Naive B cell (primary cell): ENCODE measurements around the gene AP3M1. TPM values are rescaled to one million over a fixed set of nuclear protein-coding genes. Genes with fewer than 3 reads are reported as not detected.

Experiments
- ATAC-seq, 2 donors: fragments of 150-1000 bp; cut with Tn5 transposase; 2 replicates each; pipeline ENCODE4 v1.10.0; 2021; ENCODE audit warnings: low read depth in 2 of 2, mild to moderate bottlenecking in 2 of 2, moderate library complexity in 2 of 2
- DNase-seq: peaks from one replicate; pipeline ENCODE4 v3.0.0; 2022
- H3K27ac Mint-ChIP-seq, 6 donors: one replicate each; pipeline ENCODE4 v1.8.0; 2020 to 2022; ENCODE audit warnings: mild to moderate bottlenecking in 6 of 6, mixed read lengths in 6 of 6, moderate library complexity in 5 of 6, inconsistent platforms in 2 of 6
- H3K27me3 Mint-ChIP-seq, 3 donors: one replicate each; pipeline ENCODE4 v1.8.0; 2021 to 2022; ENCODE audit warnings: mixed read lengths in 3 of 3, mild to moderate bottlenecking in 1 of 3
- H3K36me3 Mint-ChIP-seq, 2 donors: one replicate each; pipeline ENCODE4 v1.8.0; 2020 to 2022; ENCODE audit warnings: mixed read lengths in 2 of 2, inconsistent platforms in 1 of 2, mild to moderate bottlenecking in 1 of 2
- H3K4me1 Mint-ChIP-seq, 3 donors: one replicate each; pipeline ENCODE4 v1.8.0; 2020 to 2022; ENCODE audit warnings: mixed read lengths in 3 of 3, inconsistent platforms in 1 of 3, mild to moderate bottlenecking in 1 of 3, moderate library complexity in 1 of 3
- H3K4me3 Mint-ChIP-seq, 8 donors: one replicate each; pipeline ENCODE4 v1.8.0; 2020 to 2022; ENCODE audit warnings: mild to moderate bottlenecking in 8 of 8, mixed read lengths in 8 of 8, moderate library complexity in 8 of 8, inconsistent platforms in 2 of 8
- H3K9me3 Mint-ChIP-seq, 7 donors: one replicate each; pipeline ENCODE4 v1.8.0; 2020 to 2022; ENCODE audit warnings: mixed read lengths in 7 of 7, mild to moderate bottlenecking in 5 of 7, inconsistent platforms in 2 of 7, moderate library complexity in 1 of 7
- polyA plus RNA-seq, 6 donors: library from polyadenylated mRNA; unstranded; fragments of 300-500 nt; fragmentation: Illumina TruSeq; gene quantifications; one replicate each; pipeline ENCODE4 v1.2.3, GENCODE V29; 2021; ENCODE audit warnings: low read depth in 6 of 6

Gene AP3M1
- polyA plus RNA-seq, 6 donors from 2014 or later = 28.8 to 40.8 (median 32.9) TPM

DNA sequence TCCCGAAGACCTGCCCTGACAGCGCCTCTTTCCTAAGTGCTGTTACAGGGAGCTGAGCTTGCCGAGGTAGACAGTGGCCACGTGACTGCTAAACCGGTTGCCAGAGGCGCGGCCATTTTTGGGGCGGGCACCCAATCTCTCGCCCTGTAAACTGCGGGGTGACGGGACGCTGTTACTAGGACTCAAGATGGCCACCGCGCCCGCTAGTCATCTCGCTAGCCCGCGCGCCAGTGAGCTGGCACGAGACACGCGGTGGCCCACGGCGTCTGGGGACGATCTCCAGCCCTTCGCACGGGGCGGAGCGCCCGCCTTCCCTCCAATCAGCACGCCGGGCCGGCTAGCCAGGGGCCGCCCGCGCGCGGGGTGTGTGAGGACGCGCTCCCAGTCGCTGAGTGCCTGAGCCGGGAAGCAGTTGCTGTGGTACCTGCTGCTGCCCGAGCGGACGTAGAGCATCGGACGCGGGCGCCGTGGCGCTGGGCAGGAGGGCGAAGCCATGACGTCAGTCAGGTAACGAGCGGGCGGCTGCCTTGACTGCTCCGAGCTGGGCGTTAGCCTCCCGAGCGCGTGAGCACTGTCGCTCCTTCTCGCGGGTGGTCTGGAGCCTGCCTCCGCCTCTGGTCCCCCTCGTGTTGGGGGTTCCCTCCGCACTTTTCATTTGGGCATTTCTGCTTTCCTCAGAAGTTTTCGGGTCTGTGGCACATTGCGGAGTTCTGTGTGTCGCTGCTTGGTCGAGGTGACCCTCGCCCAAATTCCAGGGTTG lies 25.9 kb upstream of the AP3M1 start:
- peak overlapping the region; percentile 96 to 99 (median 98) for H3K27ac Mint-ChIP-seq
- no peaks in the 10 kb centered on the region for H3K9me3 Mint-ChIP-seq
- H3K27me3 Mint-ChIP-seq = no peaks in the 10 kb centered on the region
- DNase-seq (peak; percentile 96), ATAC-seq (peak; percentile 89 to 91)
- H3K4me1 Mint-ChIP-seq = peaks cover 29 to 66% (median 47%) of the 10 kb centered on the region in 3 donors
- peaks cover 0 to 1% of the 10 kb centered on the region in 2 donors for H3K36me3 Mint-ChIP-seq
- peak overlapping the region; percentile 89 to 97 (median 93) for H3K4me3 Mint-ChIP-seq

DNA sequence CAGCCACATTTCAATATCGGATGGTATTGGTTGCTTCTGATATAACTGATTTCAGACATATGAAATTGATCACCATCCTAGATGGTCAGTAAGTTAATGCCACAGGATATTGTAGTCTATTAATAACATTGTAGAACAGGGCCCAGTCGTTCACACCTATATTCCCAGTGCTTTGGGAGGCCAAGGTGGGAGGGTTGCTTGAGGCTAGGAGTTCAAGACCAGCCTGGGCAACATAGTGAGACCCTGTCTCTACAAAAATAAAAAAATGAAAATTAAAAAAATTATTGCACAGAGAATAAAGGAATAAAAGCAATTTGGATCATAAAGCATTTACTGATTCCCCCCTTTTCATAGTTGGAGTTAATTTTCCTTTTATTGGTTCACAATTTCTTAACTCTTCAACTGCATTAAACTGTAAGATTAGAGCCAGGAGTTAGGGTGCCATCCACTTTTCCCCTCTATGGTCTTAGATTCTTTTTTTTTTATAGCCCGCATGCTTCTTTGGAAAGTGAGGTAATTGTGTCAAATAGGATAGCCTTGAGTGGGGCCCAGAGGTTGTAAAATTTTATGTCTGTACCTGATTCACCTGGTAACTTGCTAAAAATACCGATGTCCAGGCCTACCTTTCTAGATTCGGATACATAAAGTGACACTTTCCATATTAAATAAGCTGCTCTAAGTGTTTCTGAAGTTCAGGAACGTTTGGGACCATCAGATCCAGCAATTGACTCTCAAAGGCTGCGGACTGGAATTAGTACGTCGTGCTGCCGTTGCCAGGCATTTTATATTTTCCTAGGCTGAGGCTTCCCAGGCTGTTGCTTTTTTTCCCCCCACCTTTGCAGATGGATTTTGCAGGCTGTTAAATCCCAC lies 25.1 kb upstream of the AP3M1 start:
- Mint-ChIP-seq H3K4me1 (peaks cover 26 to 66% (median 43%) of the 10 kb centered on the region in 3 donors), H3K27ac (peak overlapping the region; percentile 96 to 99 (median 98)), H3K9me3 (no peaks in the 10 kb centered on the region), H3K27me3 (no peaks in the 10 kb centered on the region), H3K36me3 (peaks cover 0 to 6% of the 10 kb centered on the region in 2 donors), H3K4me3 (peak overlapping the region; percentile 89 to 97 (median 93))
- no peak for ATAC-seq
- DNase-seq = no peak

- Mint-ChIP-seq H3K4me1 (peaks cover 21 to 63% (median 39%) of the 10 kb centered on the region in 3 donors), H3K36me3 (peaks cover 0 to 6% of the 10 kb centered on the region in 2 donors), H3K27ac (peak overlapping the region in 3 of 6 donors; percentile 42 to 96 (median 77))
Observed at GRCh38 chr10:74174521-74174920, 23.9 kb upstream of the AP3M1 start.

GRCh38 chr10:74171625-74172024 lies 21.0 kb upstream of the AP3M1 start:
- peak overlapping the region; percentile 12 to 80 (median 73) for H3K4me3 Mint-ChIP-seq
- peaks cover 0 to 6% of the 10 kb centered on the region in 2 donors for H3K36me3 Mint-ChIP-seq
- ATAC-seq (no peak), DNase-seq (no peak)
- H3K4me1 Mint-ChIP-seq = peaks cover 23 to 70% (median 48%) of the 10 kb centered on the region in 3 donors
- H3K27me3 Mint-ChIP-seq = no peaks in the 10 kb centered on the region
- no peaks in the 10 kb centered on the region for H3K9me3 Mint-ChIP-seq
- H3K27ac Mint-ChIP-seq = peak overlapping the region; percentile 71 to 95 (median 86)

More at GRCh38 chr10:74174521-74174920, 23.9 kb upstream of the AP3M1 start:
- H3K4me3 Mint-ChIP-seq = peak overlapping the region in 1 of 8 donors; percentile 54
- DNase-seq (no peak), ATAC-seq (no peak)
- no peaks in the 10 kb centered on the region for H3K27me3 Mint-ChIP-seq
- H3K9me3 Mint-ChIP-seq = no peaks in the 10 kb centered on the region

- Mint-ChIP-seq H3K9me3 (no peaks in the 10 kb centered on the region), H3K27me3 (no peaks in the 10 kb centered on the region), H3K27ac (peak overlapping the region; percentile 67 to 98 (median 90)), H3K36me3 (peaks cover 0 to 6% of the 10 kb centered on the region in 2 donors), H3K4me3 (peak overlapping the region; percentile 49 to 93 (median 82)), H3K4me1 (peaks cover 44 to 83% (median 72%) of the 10 kb centered on the region in 3 donors)
- ATAC-seq (no peak), DNase-seq (no peak)
Observed at GRCh38 chr10:74167443-74167842, 16.8 kb upstream of the AP3M1 start.

DNA sequence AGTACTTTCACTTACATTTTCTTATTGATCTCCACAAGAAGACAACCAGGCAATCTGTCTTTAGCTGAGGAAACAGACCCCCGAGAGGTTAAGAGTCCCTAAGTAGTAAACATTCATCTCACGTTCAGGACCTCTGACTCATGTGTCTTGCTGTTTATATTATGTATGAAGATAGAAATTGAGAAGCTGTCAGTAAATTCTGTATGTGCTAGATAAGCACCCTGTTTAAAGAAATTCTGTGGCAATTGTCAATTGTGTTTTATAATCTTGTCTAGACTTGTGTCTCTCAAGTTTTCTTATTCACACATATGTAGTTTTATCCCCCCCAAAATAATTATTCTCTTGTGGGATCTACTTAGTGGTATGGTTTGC lies 14.9 kb upstream of the AP3M1 start:
- no peaks in the 10 kb centered on the region for H3K36me3 Mint-ChIP-seq
- no peaks in the 10 kb centered on the region for H3K27me3 Mint-ChIP-seq
- ATAC-seq = no peak
- H3K9me3 Mint-ChIP-seq = no peaks in the 10 kb centered on the region
- DNase-seq = no peak
- peaks cover 47 to 84% (median 71%) of the 10 kb centered on the region in 3 donors for H3K4me1 Mint-ChIP-seq
- H3K27ac Mint-ChIP-seq = peak overlapping the region in 5 of 6 donors; percentile 82 to 95 (median 91)
- H3K4me3 Mint-ChIP-seq = peak overlapping the region in 7 of 8 donors; percentile 73 to 91 (median 84)

- ATAC-seq (no peak), DNase-seq (no peak)
- peaks cover 50 to 87% (median 75%) of the 10 kb centered on the region in 3 donors for H3K4me1 Mint-ChIP-seq
- peak overlapping the region; percentile 38 to 95 (median 90) for H3K27ac Mint-ChIP-seq
- no peaks in the 10 kb centered on the region for H3K27me3 Mint-ChIP-seq
- H3K4me3 Mint-ChIP-seq = peak overlapping the region; percentile 52 to 87 (median 81)
- no peaks in the 10 kb centered on the region for H3K9me3 Mint-ChIP-seq
- H3K36me3 Mint-ChIP-seq = no peaks in the 10 kb centered on the region
Observed at GRCh38 chr10:74164716-74165529, 14.3 kb upstream of the AP3M1 start.

DNA sequence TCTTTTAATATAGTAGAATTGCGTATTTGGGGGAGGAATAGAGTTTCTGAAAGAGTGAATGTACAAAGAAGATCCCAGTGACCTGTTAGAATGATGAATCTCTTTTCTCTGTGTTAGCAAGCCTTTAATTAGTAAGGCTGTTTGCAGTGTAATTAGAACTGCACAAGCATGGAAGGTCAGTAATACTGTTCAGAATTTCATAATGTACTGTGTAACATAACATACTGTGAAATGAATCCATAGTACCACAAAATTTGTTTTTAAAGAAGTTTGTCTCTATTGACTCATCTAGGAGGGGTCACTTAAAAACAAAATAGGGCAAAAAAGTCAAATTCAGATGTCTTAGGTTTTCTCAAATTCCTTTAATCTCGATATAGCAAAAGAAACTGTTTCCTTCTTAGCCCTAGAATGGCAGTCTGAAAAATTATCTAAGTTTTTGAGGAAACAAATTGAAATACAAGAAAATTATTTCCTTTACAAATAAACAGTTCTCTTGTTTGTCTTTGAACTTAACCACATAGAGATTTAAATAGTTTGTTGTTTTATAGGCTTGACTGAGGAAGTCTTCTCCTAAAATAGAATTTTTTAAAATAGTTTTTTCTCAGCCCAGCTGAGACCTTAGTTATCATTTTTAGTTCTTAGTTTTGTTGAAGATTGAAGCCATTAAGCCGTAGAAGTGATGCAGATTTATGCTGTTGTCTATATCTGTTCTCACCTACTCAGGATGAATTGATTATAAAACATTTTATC lies 12.9 kb upstream of the AP3M1 start:
- no peak for ATAC-seq
- no peaks in the 10 kb centered on the region for H3K9me3 Mint-ChIP-seq
- peak overlapping the region; percentile 80 to 97 (median 94) for H3K27ac Mint-ChIP-seq
- H3K27me3 Mint-ChIP-seq = no peaks in the 10 kb centered on the region
- no peak for DNase-seq
- peak overlapping the region; percentile 61 to 89 (median 76) for H3K4me3 Mint-ChIP-seq
- H3K4me1 Mint-ChIP-seq = peaks cover 46 to 87% (median 67%) of the 10 kb centered on the region in 3 donors
- no peaks in the 10 kb centered on the region for H3K36me3 Mint-ChIP-seq

GRCh38 chr10:74160013-74160412 lies 9.4 kb upstream of the AP3M1 start:
- ATAC-seq (no peak), DNase-seq (no peak)
- Mint-ChIP-seq H3K4me3 (peak overlapping the region in 4 of 8 donors; percentile 6 to 66 (median 30)), H3K27me3 (no peaks in the 10 kb centered on the region), H3K9me3 (no peaks in the 10 kb centered on the region), H3K4me1 (peaks cover 57 to 93% (median 60%) of the 10 kb centered on the region in 3 donors), H3K36me3 (no peaks in the 10 kb centered on the region), H3K27ac (peak overlapping the region in 4 of 6 donors; percentile 5 to 75 (median 32))

GRCh38 chr10:74156919-74157289 lies 6.3 kb upstream of the AP3M1 start:
- DNase-seq = no peak
- H3K9me3 Mint-ChIP-seq = no peaks in the 10 kb centered on the region
- no peaks in the 10 kb centered on the region for H3K27me3 Mint-ChIP-seq
- H3K27ac Mint-ChIP-seq = peak overlapping the region; percentile 73 to 94 (median 92)
- H3K4me3 Mint-ChIP-seq = peak overlapping the region; percentile 18 to 80 (median 58)
- ATAC-seq = peak; percentile 79 to 92
- peaks cover 61 to 92% (median 63%) of the 10 kb centered on the region in 3 donors for H3K4me1 Mint-ChIP-seq
- peaks cover 0 to 4% of the 10 kb centered on the region in 2 donors for H3K36me3 Mint-ChIP-seq

GRCh38 chr10:74153676-74154075 lies 3.0 kb upstream of the AP3M1 start:
- Mint-ChIP-seq H3K36me3 (peaks cover 0 to 4% of the 10 kb centered on the region in 2 donors), H3K27ac (peak overlapping the region in 4 of 6 donors; percentile 38 to 85 (median 72)), H3K9me3 (no peaks in the 10 kb centered on the region), H3K4me3 (peak overlapping the region in 1 of 8 donors; percentile 74), H3K27me3 (no peaks in the 10 kb centered on the region), H3K4me1 (peaks cover 47 to 65% (median 51%) of the 10 kb centered on the region in 3 donors)
- DNase-seq (no peak), ATAC-seq (no peak)

DNA sequence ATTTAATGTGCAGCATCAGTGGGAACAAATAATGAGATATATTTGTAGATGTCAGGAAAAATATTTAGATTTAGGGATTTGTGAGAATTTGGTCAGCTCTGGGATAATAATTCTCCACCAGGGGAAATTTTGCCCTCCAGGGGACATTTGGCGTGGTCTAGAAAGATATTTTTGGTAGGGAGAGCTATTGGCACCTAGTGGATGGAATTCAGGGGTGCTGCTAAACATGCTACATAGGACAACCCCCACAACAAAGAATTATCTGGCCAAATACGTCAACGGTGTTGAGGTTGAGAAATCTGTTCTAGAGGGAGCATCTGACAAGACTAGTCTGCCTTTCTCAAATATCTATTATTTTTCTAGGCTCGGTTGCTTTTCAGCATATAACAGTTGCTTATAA lies 2.5 kb upstream of the AP3M1 start:
- H3K27me3 Mint-ChIP-seq = no peaks in the 10 kb centered on the region
- H3K4me1 Mint-ChIP-seq = peaks cover 49 to 66% (median 52%) of the 10 kb centered on the region in 3 donors
- no peaks in the 10 kb centered on the region for H3K9me3 Mint-ChIP-seq
- ATAC-seq (no peak), DNase-seq (no peak)
- peak overlapping the region in 1 of 8 donors; percentile 55 for H3K4me3 Mint-ChIP-seq
- peak overlapping the region in 3 of 6 donors; percentile 6 to 84 (median 49) for H3K27ac Mint-ChIP-seq
- H3K36me3 Mint-ChIP-seq = peaks cover 0 to 4% of the 10 kb centered on the region in 2 donors
